DND-41 (cell line): ENCODE measurements around the gene ABCC10.

Experiments used
- ATAC-seq: fragments of 200-7000 bp; cut with Tn5 transposase; 3 replicates; pipeline ENCODE4 v1.9.1; 2021; ENCODE audit warnings: low read depth; ENCODE audit not compliant: insufficient read depth
- DNase-seq: peaks from one replicate; pipeline ENCODE4 v3.0.0-alpha.2; 2020
- H2AFZ ChIP-seq: 2 replicates; pipeline ENCODE4 v1.6.0; 2012; ENCODE audit warnings: low read depth, low read length
- H3K27ac ChIP-seq: 2 replicates; pipeline ENCODE4 v1.5.1; 2012; ENCODE audit warnings: low read length, inconsistent platforms
- H3K27me3 ChIP-seq: fragments of 200-600 bp; sonication (generic); 2 replicates; pipeline ENCODE4 v1.6.0; 2012; ENCODE audit warnings: low read length, mild to moderate bottlenecking, inconsistent platforms; ENCODE audit not compliant: insufficient read depth, poor library complexity
- H3K36me3 ChIP-seq: 2 replicates; pipeline ENCODE4 v1.5.1; 2012; ENCODE audit warnings: low read length, inconsistent platforms; ENCODE audit not compliant: insufficient read depth
- H3K4me1 ChIP-seq: 2 replicates; pipeline ENCODE4 v1.5.1; 2012; ENCODE audit warnings: mild to moderate bottlenecking, low read length; ENCODE audit not compliant: insufficient read depth
- H3K4me2 ChIP-seq: 2 replicates; pipeline ENCODE4 v1.6.0; 2012; ENCODE audit warnings: mild to moderate bottlenecking, moderate library complexity, low read length, inconsistent platforms; ENCODE audit not compliant: insufficient read depth
- H3K4me3 ChIP-seq, 2 experiments: fragments of 200-600 bp in 1 of 2; shearing (Covaris generic) in 1 of 2; 2 replicates each; pipeline ENCODE4 v1.5.1; 2012 to 2016; ENCODE audit warnings: inconsistent platforms in 2 of 2, low read length in 2 of 2, mild to moderate bottlenecking in 2 of 2, low read depth in 1 of 2, moderate library complexity in 1 of 2
- H3K79me2 ChIP-seq: 2 replicates; pipeline ENCODE4 v1.6.0; 2012; ENCODE audit warnings: low read length, inconsistent platforms; ENCODE audit not compliant: insufficient read depth
- H3K9ac ChIP-seq: 2 replicates; pipeline ENCODE4 v1.6.0; 2012; ENCODE audit warnings: low read depth, mild to moderate bottlenecking, inconsistent platforms, low read length, moderate library complexity
- H3K9me3 ChIP-seq: 2 replicates; pipeline ENCODE4 v1.5.1; 2012; ENCODE audit warnings: low read length, moderate library complexity, mild to moderate bottlenecking, inconsistent platforms; ENCODE audit not compliant: insufficient read depth, severe bottlenecking
- H4K20me1 ChIP-seq: 2 replicates; pipeline ENCODE4 v1.6.0; 2012; ENCODE audit warnings: low read length; ENCODE audit not compliant: insufficient read depth
- EZH2 ChIP-seq: IDR thresholded peaks from 3 replicates; pipeline ENCODE4 v1.6.1; 2012; ENCODE audit warnings: borderline replicate concordance, low read depth, mild to moderate bottlenecking, moderate library complexity, low read length, inconsistent platforms; ENCODE audit not compliant: severe bottlenecking
- TF ChIP-seq, protein P1 (sequence below): IDR thresholded peaks from 2 replicates; pipeline ENCODE4 v1.5.1; 2012; ENCODE audit warnings: borderline replicate concordance, low read length, moderate library complexity, mild to moderate bottlenecking; ENCODE audit not compliant: poor library complexity, severe bottlenecking; ENCODE audit errors: extremely low read depth

The ABCC10 gene

DNA sequence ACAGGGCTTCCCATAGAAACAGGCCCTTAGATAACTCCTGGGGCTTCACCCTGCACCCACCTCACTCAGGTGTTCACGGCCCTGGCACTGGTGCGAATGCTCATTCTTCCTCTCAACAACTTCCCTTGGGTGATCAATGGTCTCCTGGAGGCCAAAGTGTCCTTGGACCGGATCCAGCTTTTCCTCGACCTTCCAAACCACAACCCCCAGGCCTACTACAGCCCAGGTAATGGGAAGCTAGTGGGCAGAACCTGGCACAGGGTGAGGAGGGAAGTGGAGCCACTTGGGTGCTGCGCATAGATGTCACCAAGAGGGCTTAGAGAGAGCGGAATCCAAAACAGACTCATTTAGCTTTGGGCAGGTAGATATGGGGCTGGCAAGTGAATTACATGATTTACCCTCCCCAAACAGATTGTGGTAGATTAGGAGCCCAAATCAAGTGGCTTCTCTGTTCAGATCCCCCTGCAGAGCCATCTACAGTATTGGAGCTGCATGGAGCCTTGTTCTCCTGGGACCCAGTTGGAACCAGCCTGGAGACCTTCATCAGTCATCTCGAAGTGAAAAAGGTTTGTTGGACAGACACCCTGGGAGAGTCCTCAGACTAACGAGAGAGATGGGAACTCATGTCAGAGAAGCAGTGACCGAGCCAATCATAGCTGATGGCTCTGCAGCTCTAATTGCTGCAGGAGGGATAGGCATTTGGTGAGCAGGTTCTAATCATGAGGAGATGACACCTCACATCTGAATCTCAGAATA, 8.5 kb downstream of the ABCC10 start:
- DNase-seq (no peak), ATAC-seq (no peak)
- Histone ChIP-seq H3K27me3 (no peaks in the 10 kb centered on the region), H3K79me2 (0 out of 2 replicates have a peak, but pooled peaks cover 2% of the 10 kb centered on the region), H3K9ac (no peak overlapping the region), H3K27ac (no peak overlapping the region), H3K9me3 (no peaks in the 10 kb centered on the region), H4K20me1 (no peaks in the 10 kb centered on the region; the same call in 1 of the 2 replicates), H3K4me1 (no peaks in the 10 kb centered on the region), H3K4me2 (no peak overlapping the region), H3K36me3 (peaks cover 55% of the 10 kb centered on the region), H3K4me3 (no peak overlapping the region), H2AFZ (no peak overlapping the region)
- TF ChIP-seq, protein P1, sequence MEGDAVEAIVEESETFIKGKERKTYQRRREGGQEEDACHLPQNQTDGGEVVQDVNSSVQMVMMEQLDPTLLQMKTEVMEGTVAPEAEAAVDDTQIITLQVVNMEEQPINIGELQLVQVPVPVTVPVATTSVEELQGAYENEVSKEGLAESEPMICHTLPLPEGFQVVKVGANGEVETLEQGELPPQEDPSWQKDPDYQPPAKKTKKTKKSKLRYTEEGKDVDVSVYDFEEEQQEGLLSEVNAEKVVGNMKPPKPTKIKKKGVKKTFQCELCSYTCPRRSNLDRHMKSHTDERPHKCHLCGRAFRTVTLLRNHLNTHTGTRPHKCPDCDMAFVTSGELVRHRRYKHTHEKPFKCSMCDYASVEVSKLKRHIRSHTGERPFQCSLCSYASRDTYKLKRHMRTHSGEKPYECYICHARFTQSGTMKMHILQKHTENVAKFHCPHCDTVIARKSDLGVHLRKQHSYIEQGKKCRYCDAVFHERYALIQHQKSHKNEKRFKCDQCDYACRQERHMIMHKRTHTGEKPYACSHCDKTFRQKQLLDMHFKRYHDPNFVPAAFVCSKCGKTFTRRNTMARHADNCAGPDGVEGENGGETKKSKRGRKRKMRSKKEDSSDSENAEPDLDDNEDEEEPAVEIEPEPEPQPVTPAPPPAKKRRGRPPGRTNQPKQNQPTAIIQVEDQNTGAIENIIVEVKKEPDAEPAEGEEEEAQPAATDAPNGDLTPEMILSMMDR: no peak
- no peak for TF ChIP-seq EZH2

DNA sequence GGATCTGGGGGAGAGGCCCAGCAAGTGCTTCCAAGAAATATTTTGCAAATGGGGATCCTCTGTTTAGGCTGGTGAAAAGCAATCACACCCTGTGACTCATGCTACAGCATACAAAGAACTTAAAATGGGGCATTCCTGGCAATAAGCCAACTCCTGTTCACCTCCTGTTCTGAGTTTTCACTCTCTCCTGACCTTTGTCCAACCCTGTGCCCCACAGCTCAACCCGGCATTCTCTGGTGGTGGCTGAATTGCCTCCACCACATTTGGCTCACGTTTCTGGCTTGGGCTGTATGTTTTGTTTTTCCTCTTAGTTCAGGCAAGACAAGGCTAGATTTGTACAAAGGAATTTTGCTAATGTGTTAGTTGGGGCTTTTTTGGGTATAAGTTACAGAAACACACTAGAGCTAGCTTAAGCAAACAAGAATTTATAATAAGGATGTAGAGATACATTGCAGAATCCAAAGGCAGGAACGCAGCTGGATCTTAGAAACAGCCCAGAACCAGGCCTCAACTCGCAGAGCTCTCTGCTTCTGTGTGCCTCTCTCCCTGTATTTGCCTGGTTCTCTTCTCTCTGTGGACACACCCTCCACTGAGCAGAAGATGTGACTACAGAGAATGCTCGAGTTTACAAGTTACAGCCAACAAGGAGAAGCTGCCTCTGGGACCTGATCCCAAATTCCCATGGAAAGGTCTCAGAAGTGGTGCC, 9.4 kb downstream of the ABCC10 start:
- Histone ChIP-seq H3K9ac (no peak overlapping the region), H3K79me2 (0 out of 2 replicates have a peak, but pooled peaks cover 2% of the 10 kb centered on the region), H3K4me3 (no peak overlapping the region), H3K4me2 (no peak overlapping the region), H3K36me3 (peaks cover 59% of the 10 kb centered on the region), H4K20me1 (no peaks in the 10 kb centered on the region; the same call in 1 of the 2 replicates), H3K9me3 (no peaks in the 10 kb centered on the region), H2AFZ (no peak overlapping the region), H3K27me3 (no peaks in the 10 kb centered on the region), H3K4me1 (no peaks in the 10 kb centered on the region), H3K27ac (no peak overlapping the region)
- TF ChIP-seq EZH2: no peak
- TF ChIP-seq, protein P1: no peak
- no peak for ATAC-seq
- DNase-seq: no peak

DNA sequence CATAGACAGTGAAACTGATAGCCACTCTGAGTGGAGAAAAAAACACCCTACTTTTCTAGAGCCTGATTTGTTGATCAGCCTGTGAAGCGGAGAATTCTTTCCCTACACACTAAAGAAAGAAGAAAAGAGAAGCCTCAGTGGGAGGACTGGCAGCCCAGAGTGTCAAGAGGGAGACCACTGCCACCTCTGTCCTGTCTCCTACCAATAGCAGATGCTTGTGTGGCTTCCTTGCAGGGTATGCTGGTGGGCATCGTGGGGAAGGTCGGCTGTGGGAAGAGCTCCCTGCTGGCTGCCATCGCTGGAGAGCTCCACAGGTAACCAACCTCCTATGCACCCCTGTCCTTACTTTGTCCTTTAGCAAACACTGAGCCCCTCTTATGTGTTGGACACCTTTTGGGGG, 10.4 kb downstream of the ABCC10 start:
- no peak overlapping the region for H3K4me2 ChIP-seq
- DNase-seq: no peak
- no peak overlapping the region for H3K27ac ChIP-seq
- TF ChIP-seq EZH2: no peak
- TF ChIP-seq, protein P1: no peak
- H3K9me3 ChIP-seq: no peaks in the 10 kb centered on the region
- H3K27me3 ChIP-seq: no peaks in the 10 kb centered on the region
- H3K4me1 ChIP-seq: no peaks in the 10 kb centered on the region
- H3K79me2 ChIP-seq: no peaks in the 10 kb centered on the region
- no peak overlapping the region for H3K9ac ChIP-seq
- H3K36me3 ChIP-seq: peaks cover 56% of the 10 kb centered on the region
- ATAC-seq: no peak
- H3K4me3 ChIP-seq: no peak overlapping the region
- H2AFZ ChIP-seq: no peak overlapping the region
- H4K20me1 ChIP-seq: no peaks in the 10 kb centered on the region; the same call in 1 of the 2 replicates
